ENCODE measurements around the gene PRMT9. TPM values are rescaled to one million over a fixed set of nuclear protein-coding genes. Genes with fewer than 3 reads are reported as not detected.

PRMT9 gene
- total and polyA plus RNA-seq, 9 of the 15 experiments (the other 6 are each of a cell fraction or from before 2014, with no cell fraction given), result 3.5 to 15.6 (median 7.2) TPM

DNA sequence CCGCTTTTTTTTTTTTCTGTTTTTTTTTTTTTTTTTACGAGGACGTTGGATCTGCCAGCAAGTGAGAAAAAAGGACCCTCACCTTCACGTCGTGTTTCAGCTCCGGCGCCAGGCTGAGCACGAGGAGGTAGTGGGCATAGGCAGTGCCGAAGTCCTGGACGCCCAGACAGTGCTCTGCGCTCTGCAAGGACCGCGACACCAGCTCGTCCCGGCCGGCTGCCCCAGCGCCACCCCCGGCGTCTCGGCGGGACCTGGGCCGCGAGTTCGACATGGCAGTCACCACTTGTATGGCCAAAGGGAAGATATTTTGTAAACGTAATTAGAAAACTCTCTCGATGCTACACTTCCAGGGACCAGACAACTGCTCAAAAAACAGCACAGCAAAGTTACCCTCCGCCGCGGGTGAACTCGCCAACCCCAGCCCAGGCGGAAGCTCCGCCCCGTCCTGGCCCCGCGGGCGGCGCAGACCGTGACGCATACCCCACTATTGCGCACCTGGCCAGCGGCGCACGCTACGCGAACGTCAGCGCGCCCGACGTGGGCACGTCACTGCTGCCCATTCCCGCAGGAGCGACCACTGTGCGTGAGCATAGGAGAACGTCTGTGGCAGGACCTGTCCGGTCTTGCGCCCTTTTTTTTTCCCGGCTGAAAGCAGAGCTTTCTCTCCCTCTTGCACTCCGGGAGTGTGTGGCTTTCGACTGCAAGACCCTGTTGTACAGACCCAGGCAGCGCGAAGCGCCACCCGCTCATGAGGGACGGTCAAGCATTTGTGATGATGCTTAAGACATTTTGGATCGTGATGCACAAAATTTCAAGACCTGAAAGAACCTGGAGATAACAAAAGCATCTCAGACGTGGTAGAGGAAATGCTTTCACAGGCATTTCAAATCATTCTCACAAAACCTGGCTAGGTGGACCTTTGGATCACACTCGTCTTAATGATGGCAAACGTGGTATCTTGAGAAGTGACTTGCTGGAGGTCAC lies at the start of gene PRMT9 (continued):
- TF ChIP-seq ZNF77 (CRISPR knock-in tag; IDR thresholded peaks at IDR 0.05), result no peak
- no peak for TF ChIP-seq CHCHD3 (CRISPR knock-in tag; IDR thresholded peaks at IDR 0.05)
- TF ChIP-seq ZNF224 (CRISPR knock-in tag; IDR thresholded peaks at IDR 0.05), result no peak
- TF ChIP-seq ZKSCAN8 (CRISPR knock-in tag; IDR thresholded peaks at IDR 0.05), result no peak
- peak; percentile 46; the same call in 1 of the 2 replicates for TF ChIP-seq ZBTB7A (IDR thresholded peaks at IDR 0.05; ENCODE audit: borderline replicate concordance, control insufficient read depth, low read depth, low read length)
- no peak for TF ChIP-seq ZNF444 (CRISPR knock-in tag; IDR thresholded peaks at IDR 0.05)
- TF ChIP-seq ZNF24 (IDR thresholded peaks at IDR 0.05), result 0 out of 2 replicates have a peak, but pooled peaks have one; percentile 57
- TF ChIP-seq SMAD4 (CRISPR knock-in tag; conservative IDR thresholded peaks at IDR 0.05), result 0 out of 2 replicates have a peak, but pooled peaks have one; percentile 35
- TF ChIP-seq BRCA1 (IDR thresholded peaks at IDR 0.05), result no peak
- TF ChIP-seq BRCA1 (CRISPR knock-in tag; IDR thresholded peaks at IDR 0.05), result no peak
- TF ChIP-seq, protein P1, sequence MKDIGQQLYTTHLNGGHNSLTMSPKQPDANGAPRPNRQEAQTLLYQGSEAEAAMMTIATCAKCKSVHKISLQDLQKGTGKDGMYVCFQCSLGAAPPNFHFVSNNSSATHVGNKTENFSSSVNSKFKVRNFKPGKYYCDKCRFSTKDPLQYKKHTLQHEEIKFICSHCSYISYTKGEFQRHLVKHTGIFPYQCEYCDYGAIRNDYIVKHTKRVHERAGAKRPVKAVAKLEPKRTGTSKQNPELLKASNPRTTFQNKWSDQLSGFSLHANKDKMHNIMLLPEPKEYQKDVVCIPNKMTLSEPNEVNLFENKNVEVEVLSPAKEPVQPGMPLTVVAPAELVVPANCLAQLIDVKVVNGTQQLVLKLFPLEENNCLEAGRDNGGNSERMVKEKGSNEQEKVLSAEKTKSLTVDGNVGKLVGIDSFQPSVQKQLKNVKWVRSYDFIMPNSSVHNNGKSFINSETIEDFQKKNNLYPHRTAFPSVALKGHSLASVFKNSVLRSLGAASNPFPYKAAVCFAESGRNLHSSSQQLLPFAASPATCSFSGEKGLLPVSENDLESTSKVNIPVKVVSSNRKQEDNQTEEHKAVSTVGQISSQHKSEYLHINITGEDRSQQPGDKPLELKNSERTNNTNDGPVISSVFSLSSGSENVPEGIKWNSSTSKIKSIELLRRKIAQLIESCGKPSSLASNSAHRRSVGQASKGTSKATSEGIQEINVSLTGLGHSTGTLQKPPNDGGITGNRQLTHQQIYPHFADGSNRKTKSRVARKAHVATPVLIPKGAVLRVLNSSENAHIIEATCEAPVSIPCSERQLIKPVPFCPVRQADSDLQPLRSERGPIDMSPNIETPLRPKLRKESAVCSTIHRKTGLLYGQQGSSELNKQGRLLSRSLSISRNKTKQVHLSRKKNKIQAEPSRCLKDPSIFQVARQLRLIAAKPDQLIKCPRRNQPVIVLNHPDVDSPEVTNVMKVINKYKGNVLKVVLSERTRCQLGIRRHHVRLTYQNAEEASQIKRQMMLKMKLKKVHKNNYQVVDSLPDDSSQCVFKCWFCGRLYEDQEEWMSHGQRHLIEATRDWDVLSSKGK (CRISPR knock-in tag; IDR thresholded peaks at IDR 0.05), result no peak
- TF ChIP-seq NCOA4 (IDR thresholded peaks at IDR 0.05; ENCODE audit: partially characterized antibody), result no peak
- peak; percentile 77 for TF ChIP-seq TBP (optimal IDR thresholded peaks at IDR 0.05; ENCODE audit: low read depth, low read length)
- TF ChIP-seq ATF7 (IDR thresholded peaks at IDR 0.05), result peak; percentile 91
- TF ChIP-seq, protein P2, sequence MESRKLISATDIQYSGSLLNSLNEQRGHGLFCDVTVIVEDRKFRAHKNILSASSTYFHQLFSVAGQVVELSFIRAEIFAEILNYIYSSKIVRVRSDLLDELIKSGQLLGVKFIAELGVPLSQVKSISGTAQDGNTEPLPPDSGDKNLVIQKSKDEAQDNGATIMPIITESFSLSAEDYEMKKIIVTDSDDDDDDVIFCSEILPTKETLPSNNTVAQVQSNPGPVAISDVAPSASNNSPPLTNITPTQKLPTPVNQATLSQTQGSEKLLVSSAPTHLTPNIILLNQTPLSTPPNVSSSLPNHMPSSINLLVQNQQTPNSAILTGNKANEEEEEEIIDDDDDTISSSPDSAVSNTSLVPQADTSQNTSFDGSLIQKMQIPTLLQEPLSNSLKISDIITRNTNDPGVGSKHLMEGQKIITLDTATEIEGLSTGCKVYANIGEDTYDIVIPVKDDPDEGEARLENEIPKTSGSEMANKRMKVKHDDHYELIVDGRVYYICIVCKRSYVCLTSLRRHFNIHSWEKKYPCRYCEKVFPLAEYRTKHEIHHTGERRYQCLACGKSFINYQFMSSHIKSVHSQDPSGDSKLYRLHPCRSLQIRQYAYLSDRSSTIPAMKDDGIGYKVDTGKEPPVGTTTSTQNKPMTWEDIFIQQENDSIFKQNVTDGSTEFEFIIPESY (CRISPR knock-in tag; IDR thresholded peaks at IDR 0.05), result no peak
- no peak for TF ChIP-seq ZNF764 (CRISPR knock-in tag; IDR thresholded peaks at IDR 0.05; ENCODE audit: low read depth)
- TF ChIP-seq, protein P3, sequence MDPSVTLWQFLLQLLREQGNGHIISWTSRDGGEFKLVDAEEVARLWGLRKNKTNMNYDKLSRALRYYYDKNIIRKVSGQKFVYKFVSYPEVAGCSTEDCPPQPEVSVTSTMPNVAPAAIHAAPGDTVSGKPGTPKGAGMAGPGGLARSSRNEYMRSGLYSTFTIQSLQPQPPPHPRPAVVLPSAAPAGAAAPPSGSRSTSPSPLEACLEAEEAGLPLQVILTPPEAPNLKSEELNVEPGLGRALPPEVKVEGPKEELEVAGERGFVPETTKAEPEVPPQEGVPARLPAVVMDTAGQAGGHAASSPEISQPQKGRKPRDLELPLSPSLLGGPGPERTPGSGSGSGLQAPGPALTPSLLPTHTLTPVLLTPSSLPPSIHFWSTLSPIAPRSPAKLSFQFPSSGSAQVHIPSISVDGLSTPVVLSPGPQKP (CRISPR knock-in tag; IDR thresholded peaks at IDR 0.05), result no peak
- peak; percentile 64 for TF ChIP-seq JUN (IDR thresholded peaks at IDR 0.05; ENCODE audit: borderline replicate concordance, low read depth, low read length)
- TF ChIP-seq JUN (CRISPR knock-in tag; IDR thresholded peaks at IDR 0.05; ENCODE audit: borderline replicate concordance), result no peak; the same call in 1 of the 2 replicates
- no peak for TF ChIP-seq EZH2 (IDR thresholded peaks at IDR 0.05; ENCODE audit: borderline replicate concordance, low read depth, low read length)

Measured in K562 (cell line).